ENCODE measurements around the gene HIVEP3. TPM values are rescaled to one million over a fixed set of nuclear protein-coding genes. Genes with fewer than 3 reads are reported as not detected.

The HIVEP3 gene
- polyA plus RNA-seq, 1 donor (not counting 4 experiments of a cell fraction or from before 2014, with no cell fraction given), result 1.1 TPM

DNA sequence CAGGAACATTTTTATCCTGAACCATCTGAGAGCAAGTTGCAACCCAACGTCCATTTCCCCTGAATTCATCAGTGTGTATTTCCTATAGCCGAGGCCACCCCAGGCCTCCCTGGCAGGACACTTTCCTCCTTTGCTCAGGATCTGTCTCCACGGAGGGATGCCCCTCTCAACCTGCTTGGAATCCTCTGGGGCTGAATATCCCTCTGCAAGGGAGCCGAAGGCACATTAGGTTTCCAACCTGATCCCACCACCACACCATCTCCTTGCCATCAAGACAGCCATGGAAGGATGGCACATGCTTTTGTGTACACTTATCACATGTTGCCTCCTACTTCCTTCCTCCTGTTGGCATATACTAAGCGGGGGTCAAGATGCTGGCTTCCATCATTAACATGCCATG, 359.4 kb downstream of the HIVEP3 start:
- no peaks in the 10 kb centered on the region for H3K4me1 ChIP-seq (ENCODE audit: control insufficient read depth, extremely low read depth, insufficient read depth, low read length)
- no peaks in the 10 kb centered on the region for H3K9me1 ChIP-seq (ENCODE audit: control insufficient read depth, extremely low read depth, insufficient read depth, low read length)
- H2AFZ ChIP-seq (ENCODE audit: control insufficient read depth, low read length), result no peak overlapping the region
- no peaks in the 10 kb centered on the region for H3K79me2 ChIP-seq (ENCODE audit: control insufficient read depth, insufficient read depth, low read length)
- DNase-seq (ENCODE audit: low read depth, low spot score) (no peak), FAIRE-seq (no peak)
- H3K9me3 ChIP-seq (ENCODE audit: control insufficient read depth, low read depth, low read length), result no peaks in the 10 kb centered on the region
- H3K36me3 ChIP-seq (ENCODE audit: control insufficient read depth in 2 of 2, extremely low read depth in 1 of 2, insufficient read depth in 2 of 2, low read length in 2 of 2), result no peaks in the 10 kb centered on the region
- H3K27ac ChIP-seq (ENCODE audit: control insufficient read depth, insufficient read depth, low read length), result no peak overlapping the region
- H4K20me1 ChIP-seq (ENCODE audit: control insufficient read depth, extremely low read depth, insufficient read depth, low read length), result no peaks in the 10 kb centered on the region
- H3K9ac ChIP-seq (ENCODE audit: control insufficient read depth, extremely low read depth, insufficient read depth, low read length), result no peak overlapping the region
- TF ChIP-seq, protein P1, sequence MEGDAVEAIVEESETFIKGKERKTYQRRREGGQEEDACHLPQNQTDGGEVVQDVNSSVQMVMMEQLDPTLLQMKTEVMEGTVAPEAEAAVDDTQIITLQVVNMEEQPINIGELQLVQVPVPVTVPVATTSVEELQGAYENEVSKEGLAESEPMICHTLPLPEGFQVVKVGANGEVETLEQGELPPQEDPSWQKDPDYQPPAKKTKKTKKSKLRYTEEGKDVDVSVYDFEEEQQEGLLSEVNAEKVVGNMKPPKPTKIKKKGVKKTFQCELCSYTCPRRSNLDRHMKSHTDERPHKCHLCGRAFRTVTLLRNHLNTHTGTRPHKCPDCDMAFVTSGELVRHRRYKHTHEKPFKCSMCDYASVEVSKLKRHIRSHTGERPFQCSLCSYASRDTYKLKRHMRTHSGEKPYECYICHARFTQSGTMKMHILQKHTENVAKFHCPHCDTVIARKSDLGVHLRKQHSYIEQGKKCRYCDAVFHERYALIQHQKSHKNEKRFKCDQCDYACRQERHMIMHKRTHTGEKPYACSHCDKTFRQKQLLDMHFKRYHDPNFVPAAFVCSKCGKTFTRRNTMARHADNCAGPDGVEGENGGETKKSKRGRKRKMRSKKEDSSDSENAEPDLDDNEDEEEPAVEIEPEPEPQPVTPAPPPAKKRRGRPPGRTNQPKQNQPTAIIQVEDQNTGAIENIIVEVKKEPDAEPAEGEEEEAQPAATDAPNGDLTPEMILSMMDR (optimal IDR thresholded peaks at IDR 0.05 in 1 of 3, IDR thresholded peaks at IDR 0.05 in 1 of 3, conservative IDR thresholded peaks at IDR 0.05 in 1 of 3; ENCODE audit: extremely low read depth in 1 of 3, insufficient read depth in 2 of 3, low read length in 3 of 3), result no peak
- no peak for TF ChIP-seq EZH2 (IDR thresholded peaks at IDR 0.05; ENCODE audit: low read length)
- no peak overlapping the region for H3K4me2 ChIP-seq (ENCODE audit: control insufficient read depth, extremely low read depth, insufficient read depth, low read depth, low read length)
- no peak overlapping the region for H3K4me3 ChIP-seq (ENCODE audit: control insufficient read depth in 2 of 3, extremely low read depth in 1 of 3, insufficient read depth in 2 of 3, low read depth in 1 of 3, low read length in 3 of 3)
- dilution Hi-C loops (cut with MboI; ENCODE audit: extremely low pct_ligation_motif_present, low sequenced_read_pairs), result no loop called here
- H3K27me3 ChIP-seq (ENCODE audit: control insufficient read depth, extremely low read depth, insufficient read depth, low read length), result no peaks in the 10 kb centered on the region

DNA sequence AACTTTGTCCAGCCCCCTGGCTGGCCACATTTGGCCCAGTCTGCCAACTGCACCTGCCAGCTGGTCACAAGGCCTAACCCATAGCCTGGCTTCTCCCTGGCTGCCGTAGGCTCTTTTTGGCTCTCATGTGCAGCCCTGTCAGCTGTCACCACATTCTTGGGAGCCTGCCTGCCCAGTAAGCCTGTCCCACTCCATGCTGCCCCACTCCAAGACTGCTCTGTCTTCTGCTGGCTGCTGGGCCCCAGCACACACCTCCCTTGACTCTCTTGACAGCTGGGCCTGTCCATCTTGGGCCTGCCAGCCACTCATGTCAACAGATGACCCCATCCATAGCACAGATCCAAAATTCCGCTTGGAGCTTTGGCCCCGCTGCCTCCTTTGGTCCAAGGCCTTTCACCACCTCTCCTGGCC, 360.0 kb downstream of the HIVEP3 start:
- DNase-seq (ENCODE audit: low read depth, low spot score) (no peak), FAIRE-seq (no peak)
- H3K9me1 ChIP-seq (ENCODE audit: control insufficient read depth, extremely low read depth, insufficient read depth, low read length), result no peaks in the 10 kb centered on the region
- H3K4me3 ChIP-seq (ENCODE audit: control insufficient read depth in 2 of 3, extremely low read depth in 1 of 3, insufficient read depth in 2 of 3, low read depth in 1 of 3, low read length in 3 of 3), result no peak overlapping the region
- no peak overlapping the region for H2AFZ ChIP-seq (ENCODE audit: control insufficient read depth, low read length)
- TF ChIP-seq, protein P1 (optimal IDR thresholded peaks at IDR 0.05 in 1 of 3, IDR thresholded peaks at IDR 0.05 in 1 of 3, conservative IDR thresholded peaks at IDR 0.05 in 1 of 3; ENCODE audit: extremely low read depth in 1 of 3, insufficient read depth in 2 of 3, low read length in 3 of 3), result no peak
- TF ChIP-seq EZH2 (IDR thresholded peaks at IDR 0.05; ENCODE audit: low read length), result no peak
- no peaks in the 10 kb centered on the region for H4K20me1 ChIP-seq (ENCODE audit: control insufficient read depth, extremely low read depth, insufficient read depth, low read length)
- H3K36me3 ChIP-seq (ENCODE audit: control insufficient read depth in 2 of 2, extremely low read depth in 1 of 2, insufficient read depth in 2 of 2, low read length in 2 of 2), result no peaks in the 10 kb centered on the region
- H3K27me3 ChIP-seq (ENCODE audit: control insufficient read depth, extremely low read depth, insufficient read depth, low read length), result no peaks in the 10 kb centered on the region
- no peaks in the 10 kb centered on the region for H3K9me3 ChIP-seq (ENCODE audit: control insufficient read depth, low read depth, low read length)
- H3K4me2 ChIP-seq (ENCODE audit: control insufficient read depth, extremely low read depth, insufficient read depth, low read depth, low read length), result no peak overlapping the region
- H3K9ac ChIP-seq (ENCODE audit: control insufficient read depth, extremely low read depth, insufficient read depth, low read length), result no peak overlapping the region
- H3K79me2 ChIP-seq (ENCODE audit: control insufficient read depth, insufficient read depth, low read length), result no peaks in the 10 kb centered on the region
- no peak overlapping the region for H3K27ac ChIP-seq (ENCODE audit: control insufficient read depth, insufficient read depth, low read length)
- dilution Hi-C loops (cut with MboI; ENCODE audit: extremely low pct_ligation_motif_present, low sequenced_read_pairs), result no loop called here
- no peaks in the 10 kb centered on the region for H3K4me1 ChIP-seq (ENCODE audit: control insufficient read depth, extremely low read depth, insufficient read depth, low read length)

Measured in keratinocyte (primary cell).